Sigmoid colon (tissue), 4 donors: ENCODE data around the gene COL5A1.

Source experiments
- CTCF ChIP-seq, 4 experiments: fragments of 450-650 bp in 3 of 4; fragments of 200-600 bp in 1 of 4; IDR thresholded peaks; one replicate each; pipeline ENCODE4 v1.5.1; 2016 to 2019; ENCODE audit warnings: antibody characterized with exemption in 4 of 4, mild to moderate bottlenecking in 3 of 4, moderate library complexity in 2 of 4
- POLR2A ChIP-seq, 2 donors: fragments of 450-650 bp; IDR thresholded peaks; one replicate each; pipeline ENCODE4 v1.6.1; 2016; ENCODE audit warnings: antibody characterized with exemption in 2 of 2, mild to moderate bottlenecking in 2 of 2, moderate library complexity in 2 of 2
- POLR2AphosphoS5 ChIP-seq, 4 donors: sonication (generic); formaldehyde crosslinking; IDR thresholded peaks; one replicate each; pipeline ENCODE4 v1.6.1; 2017; ENCODE audit warnings: antibody characterized with exemption in 4 of 4

GRCh38 chr9:134800791-134801339 lies 159.3 kb downstream of the COL5A1 start:
- TF ChIP-seq CTCF (IDR thresholded peaks at IDR 0.05) (no peak), POLR2A (IDR thresholded peaks at IDR 0.05) (no peak), POLR2AphosphoS5 (IDR thresholded peaks at IDR 0.05) (no peak)
